ENCODE measurements around the gene CD84. TPM values are rescaled to one million over a fixed set of nuclear protein-coding genes. Genes with fewer than 3 reads are reported as not detected.

The CD84 gene
- total RNA-seq, 4 donors from 2014 or later: 2.4 to 12.0 (median 6.2) TPM

DNA sequence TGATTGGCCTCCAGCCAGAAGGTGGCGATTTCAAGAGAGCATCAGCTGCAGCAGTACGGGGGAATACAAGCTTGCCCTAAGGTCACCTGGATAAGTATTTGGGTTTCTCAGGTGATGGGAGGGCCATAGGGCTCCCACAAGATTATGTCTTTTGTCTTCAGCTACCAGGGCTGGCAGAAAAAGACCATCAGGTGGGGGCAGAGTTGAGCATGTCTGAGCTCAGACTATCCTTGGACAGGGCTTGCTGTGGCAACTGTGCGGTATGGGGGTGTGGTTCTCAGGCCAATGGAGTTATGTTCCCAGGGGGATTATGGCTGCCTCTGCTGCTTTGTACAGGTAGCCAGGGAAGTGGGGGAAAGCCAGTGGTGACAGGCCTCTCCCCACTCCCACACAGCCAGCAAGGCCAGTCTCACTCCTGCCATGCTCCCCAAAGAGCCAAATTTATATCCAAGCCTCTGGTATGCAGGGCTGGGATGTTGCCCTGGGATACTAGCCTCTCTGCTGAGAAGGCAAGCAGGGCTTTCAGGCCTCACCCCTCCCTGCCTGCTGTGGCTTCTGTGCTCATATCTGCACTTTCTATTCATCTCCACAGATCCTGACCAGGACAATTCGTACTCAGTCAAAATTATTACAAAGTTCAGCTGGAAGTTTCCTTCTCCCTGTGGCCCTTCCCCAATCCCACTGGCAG lies 26.6 kb upstream of the CD84 start:
- no peak overlapping the region for H3K27ac ChIP-seq
- TF ChIP-seq EP300 (IDR thresholded peaks at IDR 0.05) (no peak), POLR2A (IDR thresholded peaks at IDR 0.05) (no peak)
- TF ChIP-seq, protein P1, sequence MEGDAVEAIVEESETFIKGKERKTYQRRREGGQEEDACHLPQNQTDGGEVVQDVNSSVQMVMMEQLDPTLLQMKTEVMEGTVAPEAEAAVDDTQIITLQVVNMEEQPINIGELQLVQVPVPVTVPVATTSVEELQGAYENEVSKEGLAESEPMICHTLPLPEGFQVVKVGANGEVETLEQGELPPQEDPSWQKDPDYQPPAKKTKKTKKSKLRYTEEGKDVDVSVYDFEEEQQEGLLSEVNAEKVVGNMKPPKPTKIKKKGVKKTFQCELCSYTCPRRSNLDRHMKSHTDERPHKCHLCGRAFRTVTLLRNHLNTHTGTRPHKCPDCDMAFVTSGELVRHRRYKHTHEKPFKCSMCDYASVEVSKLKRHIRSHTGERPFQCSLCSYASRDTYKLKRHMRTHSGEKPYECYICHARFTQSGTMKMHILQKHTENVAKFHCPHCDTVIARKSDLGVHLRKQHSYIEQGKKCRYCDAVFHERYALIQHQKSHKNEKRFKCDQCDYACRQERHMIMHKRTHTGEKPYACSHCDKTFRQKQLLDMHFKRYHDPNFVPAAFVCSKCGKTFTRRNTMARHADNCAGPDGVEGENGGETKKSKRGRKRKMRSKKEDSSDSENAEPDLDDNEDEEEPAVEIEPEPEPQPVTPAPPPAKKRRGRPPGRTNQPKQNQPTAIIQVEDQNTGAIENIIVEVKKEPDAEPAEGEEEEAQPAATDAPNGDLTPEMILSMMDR (IDR thresholded peaks at IDR 0.05): no peak
- 73 to 84% methylated on average over 4 of the region's 4 CpGs for WGBS, 2 donors
- no peak for DNase-seq (ENCODE audit: low spot score in 2 of 2)
- H3K4me3 ChIP-seq: no peak overlapping the region
- peaks cover 0 to 31% (median 0%) of the 10 kb centered on the region in 4 donors for H3K9me3 ChIP-seq
- no peaks in the 10 kb centered on the region for H3K27me3 ChIP-seq
- no peaks in the 10 kb centered on the region for H3K36me3 ChIP-seq
- no peaks in the 10 kb centered on the region for H3K4me1 ChIP-seq

DNA sequence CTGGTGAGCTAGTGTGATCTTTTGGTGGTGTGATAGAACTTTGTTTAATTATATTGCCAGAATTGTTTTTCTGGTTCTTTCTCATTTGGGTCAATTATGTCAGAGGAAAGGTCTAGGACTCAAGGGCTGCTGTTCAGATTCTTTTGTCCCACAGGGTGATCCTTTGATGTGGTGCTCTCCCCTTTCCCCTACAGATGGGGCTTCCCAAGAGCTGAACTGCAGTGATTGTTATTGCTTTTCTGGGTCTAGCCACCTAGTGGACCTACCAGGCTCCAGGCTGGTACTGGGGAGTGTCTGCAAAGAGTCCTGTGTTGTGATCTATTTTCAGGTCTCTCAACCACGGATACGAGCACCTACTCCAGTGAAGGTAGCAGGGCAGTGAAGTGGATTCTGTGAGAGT lies 25.9 kb upstream of the CD84 start:
- Histone ChIP-seq H3K27ac (no peak overlapping the region), H3K4me3 (no peak overlapping the region), H3K9me3 (peaks cover 0 to 38% (median 0%) of the 10 kb centered on the region in 4 donors), H3K27me3 (no peaks in the 10 kb centered on the region), H3K4me1 (no peaks in the 10 kb centered on the region), H3K36me3 (no peaks in the 10 kb centered on the region)
- 85 to 96% methylated on average over 2 of the region's 2 CpGs for WGBS, 2 donors
- TF ChIP-seq EP300 (IDR thresholded peaks at IDR 0.05) (no peak), POLR2A (IDR thresholded peaks at IDR 0.05) (no peak)
- TF ChIP-seq, protein P1 (IDR thresholded peaks at IDR 0.05): no peak
- DNase-seq (ENCODE audit: low spot score in 2 of 2): no peak

GRCh38 chr1:160597705-160598104 lies 18.4 kb upstream of the CD84 start:
- Histone ChIP-seq H3K4me3 (no peak overlapping the region), H3K36me3 (no peaks in the 10 kb centered on the region), H3K9me3 (peaks cover 0 to 30% (median 0%) of the 10 kb centered on the region in 4 donors), H3K27me3 (no peaks in the 10 kb centered on the region), H3K4me1 (no peaks in the 10 kb centered on the region), H3K27ac (no peak overlapping the region)
- no peak for DNase-seq (ENCODE audit: low spot score in 2 of 2)
- no peak for TF ChIP-seq POLR2A (IDR thresholded peaks at IDR 0.05)
- no peak for TF ChIP-seq EP300 (IDR thresholded peaks at IDR 0.05)
- TF ChIP-seq, protein P1 (IDR thresholded peaks at IDR 0.05): no peak
- WGBS, 2 donors: 76 to 79% methylated on average over 2 of the region's 2 CpGs

DNA sequence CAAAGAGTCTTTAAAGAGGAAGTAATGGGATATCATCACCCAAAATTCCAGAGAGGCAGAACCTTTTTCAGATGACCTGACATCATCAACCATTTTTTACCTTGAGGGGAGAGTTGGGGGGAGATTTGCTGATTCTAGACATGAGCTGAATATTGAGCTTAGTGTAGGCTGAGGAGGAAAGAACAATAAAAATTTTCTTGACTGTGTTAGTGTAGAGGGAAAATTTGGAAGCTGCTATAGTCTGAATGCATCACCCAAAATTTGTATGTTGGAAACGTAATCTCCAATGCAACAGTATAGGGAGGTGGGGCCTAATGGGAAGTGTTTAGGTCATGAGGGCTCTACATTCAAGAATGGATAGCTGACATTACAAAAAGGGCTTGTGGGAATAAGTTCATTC lies 17.8 kb upstream of the CD84 start:
- Histone ChIP-seq H3K27me3 (no peaks in the 10 kb centered on the region), H3K9me3 (peaks cover 0 to 24% (median 0%) of the 10 kb centered on the region in 4 donors), H3K36me3 (no peaks in the 10 kb centered on the region), H3K27ac (no peak overlapping the region), H3K4me3 (no peak overlapping the region), H3K4me1 (no peaks in the 10 kb centered on the region)
- no peak for TF ChIP-seq POLR2A (IDR thresholded peaks at IDR 0.05)
- TF ChIP-seq EP300 (IDR thresholded peaks at IDR 0.05): no peak
- TF ChIP-seq, protein P1 (IDR thresholded peaks at IDR 0.05): no peak
- no peak for DNase-seq (ENCODE audit: low spot score in 2 of 2)
- WGBS, 2 donors: 65 to 75% methylated on average over 1 of the region's 1 CpG

DNA sequence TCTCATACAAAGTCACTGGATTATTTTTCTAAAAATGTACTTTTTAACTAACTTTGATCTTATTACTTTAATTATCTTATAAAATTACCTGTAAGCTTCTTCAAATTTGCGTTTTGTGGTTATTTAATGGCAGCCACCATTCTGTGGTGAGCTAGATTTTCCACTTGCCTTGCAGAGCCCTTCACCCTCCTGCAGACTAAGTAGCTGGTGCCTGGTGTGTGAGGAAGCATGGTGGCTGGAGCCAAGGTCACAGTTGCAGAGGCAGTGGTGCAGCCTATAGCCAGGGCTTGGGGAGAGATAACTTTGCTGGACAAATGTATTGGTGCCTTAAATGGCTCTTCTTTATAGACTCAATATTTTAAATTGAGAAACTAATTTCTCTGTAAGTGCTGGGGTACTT lies 11.2 kb upstream of the CD84 start:
- TF ChIP-seq, protein P1 (IDR thresholded peaks at IDR 0.05): no peak
- TF ChIP-seq EP300 (IDR thresholded peaks at IDR 0.05) (no peak), POLR2A (IDR thresholded peaks at IDR 0.05) (no peak)
- Histone ChIP-seq H3K36me3 (no peaks in the 10 kb centered on the region), H3K4me3 (no peak overlapping the region), H3K9me3 (peaks cover 0 to 4% (median 0%) of the 10 kb centered on the region in 4 donors), H3K4me1 (no peaks in the 10 kb centered on the region), H3K27me3 (no peaks in the 10 kb centered on the region), H3K27ac (no peak overlapping the region)
- WGBS, 2 donors: 95 to 97% methylated on average over 1 of the region's 1 CpG
- DNase-seq (ENCODE audit: low spot score in 2 of 2): no peak
